B cell (primary cell): ENCODE measurements around the gene KCTD4. TPM values are rescaled to one million over a fixed set of nuclear protein-coding genes. Genes with fewer than 3 reads are reported as not detected.

Experiments
- ATAC-seq: fragments of 200-7000 bp; cut with Tn5 transposase; one replicate; pipeline ENCODE4 v1.10.0; 2021; ENCODE audit warnings: low read depth, mild to moderate bottlenecking, moderate number of reproducible peaks, moderate library complexity
- CTCF ChIA-PET: fragments of 350-600 bp; sonication (Branson Sonifier 250); formaldehyde crosslinking; loops from one replicate; lab custom pipeline; 2021; ENCODE audit warnings: antibody characterized with exemption, inconsistent platforms; lab: Charles Lee
- POLR2A ChIA-PET: fragments of 350-600 bp; sonication (Branson Sonifier 250); formaldehyde crosslinking; loops from one replicate; lab custom pipeline; 2021; ENCODE audit warnings: antibody characterized with exemption; lab: Charles Lee
- DNase-seq: peaks from one replicate; pipeline ENCODE4 v3.0.0; 2013
- H2AFZ ChIP-seq: 2 replicates; pipeline ENCODE4 v1.6.1; 2012; ENCODE audit warnings: mild to moderate bottlenecking, low read depth, low read length; ENCODE audit not compliant: insufficient read depth, poor library complexity, severe bottlenecking
- H3K27ac ChIP-seq, 2 donors: 1 replicate in 1 of 2; 2 replicates in 1 of 2; pipeline ENCODE4 v1.5.1; 2012 to 2013; ENCODE audit warnings: low read length in 2 of 2, mild to moderate bottlenecking in 2 of 2, moderate library complexity in 1 of 2
- H3K27me3 ChIP-seq, 4 experiments: fragments of 200-600 bp in 1 of 4; sonication (generic) in 1 of 4; replicated peaks in 1 of 4; 1 replicate in 2 of 4; 2 replicates in 2 of 4; pipeline versions ENCODE4 v1.6.1 to v1.7.0; 2013 to 2016; ENCODE audit warnings: low read length in 3 of 4, mild to moderate bottlenecking in 2 of 4, mixed read lengths in 1 of 4, moderate library complexity in 1 of 4; ENCODE audit not compliant: insufficient read depth in 4 of 4, control insufficient read depth in 3 of 4; ENCODE audit errors: control extremely low read depth in 1 of 4
- H3K36me3 ChIP-seq, 2 experiments: replicated peaks in 1 of 2; 1 replicate in 1 of 2; 2 replicates in 1 of 2; pipeline versions ENCODE4 v1.6.1 to v1.7.1; 2013; ENCODE audit warnings: low read length in 1 of 2; ENCODE audit not compliant: insufficient read depth in 2 of 2, control insufficient read depth in 1 of 2; ENCODE audit errors: control extremely low read depth in 1 of 2, extremely low read depth in 1 of 2
- H3K4me1 ChIP-seq, 2 donors: fragments of 200-600 bp in 1 of 2; sonication (generic) in 1 of 2; 1 replicate in 1 of 2; 2 replicates in 1 of 2; pipeline versions ENCODE4 v1.5.1 to v1.6.1; 2013 to 2017; ENCODE audit warnings: low read length in 2 of 2; ENCODE audit not compliant: control insufficient read depth in 2 of 2, insufficient read depth in 2 of 2
- H3K4me2 ChIP-seq: replicated peaks from 2 replicates; pipeline ENCODE3; 2012; ENCODE audit warnings: mild to moderate bottlenecking, low read depth, low read length; ENCODE audit not compliant: poor library complexity, severe bottlenecking
- H3K4me3 ChIP-seq, 5 experiments: fragments of 200-600 bp in 1 of 5; sonication (generic) in 1 of 5; 1 replicate in 3 of 5; 2 replicates in 2 of 5; pipeline versions ENCODE4 v1.5.1 to v1.7.0; 2011 to 2016; ENCODE audit warnings: low read length in 4 of 5, mild to moderate bottlenecking in 4 of 5, low read depth in 2 of 5, control low read depth in 1 of 5, moderate library complexity in 1 of 5; ENCODE audit not compliant: insufficient read depth in 1 of 5; ENCODE audit errors: control extremely low read depth in 1 of 5, extremely low read depth in 1 of 5
- H3K79me2 ChIP-seq: fragments of 200-600 bp; sonication (generic); one replicate; pipeline ENCODE4 v1.6.0; 2016; ENCODE audit warnings: low read length; ENCODE audit not compliant: control insufficient read depth, insufficient read depth
- H3K9ac ChIP-seq: fragments of 200-600 bp; sonication (generic); 2 replicates; pipeline ENCODE4 v1.6.1; 2017; ENCODE audit warnings: mild to moderate bottlenecking, low read length, moderate library complexity
- H3K9me3 ChIP-seq, 3 donors: one replicate each; pipeline versions ENCODE4 v1.6.1 to v1.7.1; 2013; ENCODE audit warnings: low read length in 2 of 3; ENCODE audit not compliant: control insufficient read depth in 2 of 3, insufficient read depth in 1 of 3; ENCODE audit errors: control extremely low read depth in 1 of 3
- H4K20me1 ChIP-seq: 2 replicates; pipeline ENCODE4 v1.6.0; 2012; ENCODE audit warnings: mild to moderate bottlenecking, low read length; ENCODE audit not compliant: insufficient read depth, control insufficient read depth, poor library complexity, severe bottlenecking
- H3K27ac Mint-ChIP-seq: one replicate; pipeline ENCODE4 v1.8.0; 2021; ENCODE audit warnings: mixed read lengths
- H3K27me3 Mint-ChIP-seq: one replicate; pipeline ENCODE4 v1.8.0; 2021; ENCODE audit warnings: mixed read lengths
- H3K4me1 Mint-ChIP-seq: one replicate; pipeline ENCODE4 v1.8.0; 2021; ENCODE audit warnings: mixed read lengths
- H3K4me3 Mint-ChIP-seq: one replicate; pipeline ENCODE4 v1.8.0; 2021; ENCODE audit warnings: mixed read lengths
- H3K9me3 Mint-ChIP-seq: one replicate; pipeline ENCODE4 v1.8.0; 2022; ENCODE audit warnings: mixed read lengths; ENCODE audit not compliant: insufficient read depth
- CTCF ChIP-seq: fragments of 200-600 bp; IDR thresholded peaks from one replicate; pipeline ENCODE4 v1.8.0; 2022; ENCODE audit warnings: antibody characterized with exemption, mild to moderate bottlenecking
- EZH2 ChIP-seq: IDR thresholded peaks from 2 replicates; pipeline ENCODE4 v1.6.1; 2012; ENCODE audit warnings: borderline replicate concordance, low read depth, mild to moderate bottlenecking, moderate library complexity, low read length; ENCODE audit not compliant: insufficient read depth, poor library complexity, severe bottlenecking
- whole genome bisulfite sequencing: methylation state at CpG from one replicate; pipeline ENCODE4 v1.1.5; 2013; ENCODE audit warnings: missing lambda C conversion rate; ENCODE audit not compliant: insufficient coverage; 5-methylcytosine and 5-hydroxymethylcytosine counted together
- intact Hi-C: fragments of 100-400 bp; cut with micrococcal nuclease; formaldehyde crosslinking; loops from one replicate; pipeline ENCODE4 v1.10.0; 2022
- polyA plus RNA-seq: library from polyadenylated mRNA; depleted of rRNA; stranded (reverse); fragments of >200 nt; gene quantifications from 2 replicates; pipeline ENCODE4 v1.2.3, GENCODE V29; 2012
- total RNA-seq, 2 donors: library from RNA; stranded (reverse); fragments of 120-200 nt in 1 of 2; gene quantifications; 1 replicate in 1 of 2; 2 replicates in 1 of 2; pipeline versions ENCODE4 v1.2.3 to v1.2.4, GENCODE V29; 2013 to 2022

KCTD4 gene
- total and polyA plus RNA-seq, 2 donors (not counting 1 experiment from before 2014, with no cell fraction given): not detected

DNA sequence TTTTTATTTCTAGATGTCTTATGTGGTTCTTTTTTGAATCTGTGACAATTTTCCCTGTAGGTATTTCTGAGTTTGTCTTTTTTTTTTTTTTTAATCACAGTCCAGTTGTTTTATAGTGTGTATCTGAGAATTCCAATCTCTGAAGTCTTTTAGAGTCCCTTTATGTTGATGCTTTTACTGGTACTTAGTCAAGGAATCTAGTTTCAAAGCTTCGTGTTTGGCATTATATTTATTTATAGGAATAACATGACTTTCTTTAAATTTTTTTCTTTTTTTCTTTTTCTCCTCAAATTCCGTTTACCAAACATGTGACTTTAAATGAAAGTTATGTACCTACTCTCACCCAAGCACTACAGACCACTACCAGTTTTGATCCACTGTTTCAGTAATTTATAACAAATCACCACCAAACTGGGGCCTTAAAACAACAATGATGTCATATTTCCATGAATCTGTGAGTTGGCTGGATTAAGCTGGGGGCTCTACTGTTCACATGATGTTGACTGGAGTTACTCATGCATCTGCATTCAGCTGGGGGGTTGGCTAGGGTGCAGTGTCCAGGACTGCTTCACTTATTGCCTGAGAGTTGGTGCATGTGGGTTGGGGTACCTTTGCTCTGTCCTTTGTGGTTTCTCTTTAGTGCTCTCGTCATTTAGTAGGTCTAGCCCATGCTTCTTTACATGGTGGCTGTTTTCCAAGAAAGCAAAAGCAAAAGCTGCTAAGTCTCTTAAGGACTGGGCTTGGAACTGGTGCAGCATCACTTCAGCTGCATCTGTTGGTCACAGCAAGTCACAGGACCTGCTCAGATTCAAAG, 22.3 kb downstream of the KCTD4 start:
- Histone ChIP-seq H3K9me3 (no peaks in the 10 kb centered on the region), H4K20me1 (peaks cover 10% of the 10 kb centered on the region), H2AFZ (no peak overlapping the region), H3K9ac (no peak overlapping the region), H3K27ac (no peak overlapping the region), H3K27me3 (no peaks in the 10 kb centered on the region), H3K36me3 (no peaks in the 10 kb centered on the region), H3K4me1 (peaks cover 0 to 2% of the 10 kb centered on the region in 2 donors), H3K4me2 (no peak overlapping the region), H3K79me2 (peaks cover 35% of the 10 kb centered on the region), H3K4me3 (no peak overlapping the region)
- Mint-ChIP-seq H3K9me3 (no peaks in the 10 kb centered on the region), H3K27ac (no peak overlapping the region), H3K27me3 (no peaks in the 10 kb centered on the region), H3K4me3 (no peak overlapping the region), H3K4me1 (peaks cover 23% of the 10 kb centered on the region)
- 100% methylated on average over 1 of the region's 3 CpGs for WGBS
- TF ChIP-seq EZH2 (no peak), CTCF (no peak)
- ChIA-PET CTCF (no interaction called here), POLR2A (no interaction called here)
- intact Hi-C loops: no loop called here
- no peak for DNase-seq
- ATAC-seq: no peak

DNA sequence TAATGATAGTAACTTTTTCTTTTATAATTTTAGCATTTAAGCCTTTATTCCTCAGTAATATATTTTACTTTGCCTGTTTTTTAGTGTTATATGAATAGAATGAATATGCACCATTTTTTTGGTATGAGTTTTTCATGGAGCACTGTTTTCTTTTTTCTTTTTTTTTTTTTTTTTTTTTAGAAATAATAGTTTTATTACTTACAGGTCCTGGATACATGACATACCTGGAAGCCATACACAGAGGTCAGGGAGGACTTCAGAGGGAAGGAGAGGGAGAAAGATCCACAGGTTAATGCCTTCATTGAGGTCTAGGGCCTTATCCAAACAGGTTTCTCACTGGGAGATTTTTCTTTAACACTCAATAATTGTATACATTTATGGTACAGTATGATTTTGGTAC, 26.4 kb downstream of the KCTD4 start:
- Histone ChIP-seq H3K79me2 (peaks cover 42% of the 10 kb centered on the region), H3K4me1 (no peaks in the 10 kb centered on the region), H3K27ac (no peak overlapping the region), H3K9me3 (no peaks in the 10 kb centered on the region), H2AFZ (no peak overlapping the region), H3K27me3 (no peaks in the 10 kb centered on the region), H3K4me2 (no peak overlapping the region), H3K36me3 (peaks cover 2 to 4% of the 10 kb centered on the region in 2 experiments), H3K4me3 (no peak overlapping the region), H3K9ac (no peak overlapping the region), H4K20me1 (peaks cover 10% of the 10 kb centered on the region)
- no peak for DNase-seq
- intact Hi-C loops: no loop called here
- TF ChIP-seq EZH2 (no peak), CTCF (no peak)
- POLR2A ChIA-PET: interaction anchor here (0.6 kb wide), 1 partner anchor 179 kb away, joined by 5 read pairs; no protein-coding TSS in a partner anchor
- ATAC-seq: no peak
- Mint-ChIP-seq H3K9me3 (no peaks in the 10 kb centered on the region), H3K4me1 (peaks cover 15% of the 10 kb centered on the region), H3K27me3 (no peaks in the 10 kb centered on the region), H3K4me3 (no peak overlapping the region), H3K27ac (no peak overlapping the region)
- CTCF ChIA-PET: no interaction called here
